Pons (tissue), 1 donor: ENCODE measurements around the gene CLPSL2.
"Not testable (repeated sequence)": the region's sequence is repeated elsewhere in the genome, so short reads cannot be mapped to it uniquely, and the experiment has no call there.

Experiments used
- DNase-seq: peaks from one replicate; pipeline ENCODE4 v3.0.0-alpha.2; 2016; ENCODE audit warnings: low spot score

CLPSL2 gene

GRCh38 chr6:35776364-35777215, at the start of gene CLPSL2:
TSS of gene CLPSL2 (plus strand) at chr6:35776598. CDS start at chr6:35776619, 21 bp downstream.
- DNase-seq, result no peak

- no peak for DNase-seq
Observed at GRCh38 chr6:35727231-35727934, 49.0 kb upstream of the CLPSL2 start.

GRCh38 chr6:35727935-35728682, 48.3 kb upstream of the CLPSL2 start:
- DNase-seq, result peak; percentile 85

GRCh38 chr6:35728683-35729678, 47.4 kb upstream of the CLPSL2 start:
- DNase-seq, result no peak

- DNase-seq, result no peak
Observed at GRCh38 chr6:35729722-35730121, 46.7 kb upstream of the CLPSL2 start.

GRCh38 chr6:35730745-35731413, 45.5 kb upstream of the CLPSL2 start:
- DNase-seq, result no peak

- peak; percentile 90 for DNase-seq
Observed at GRCh38 chr6:35731414-35731735, 45.0 kb upstream of the CLPSL2 start.

- peak; percentile 73 for DNase-seq
Observed at GRCh38 chr6:35731736-35732532, 44.5 kb upstream of the CLPSL2 start.

GRCh38 chr6:35733633-35734032, 42.8 kb upstream of the CLPSL2 start:
- no peak for DNase-seq

GRCh38 chr6:35734319-35734718, 42.1 kb upstream of the CLPSL2 start:
- DNase-seq, result not testable (repeated sequence)

GRCh38 chr6:35735452-35735851, 40.9 kb upstream of the CLPSL2 start:
- no peak for DNase-seq

- DNase-seq, result peak; percentile 74
Observed at GRCh38 chr6:35736253-35736894, 40.0 kb upstream of the CLPSL2 start.

GRCh38 chr6:35736982-35737412, 39.4 kb upstream of the CLPSL2 start, which contains the start of gene ARMC12:
TSS of gene ARMC12 (plus strand) at chr6:35737032. CDS start at chr6:35737109, 77 bp downstream.
- no peak for DNase-seq

- peak; percentile 86 for DNase-seq
Observed at GRCh38 chr6:35737413-35738211, 38.8 kb upstream of the CLPSL2 start.

- DNase-seq, result no peak
Observed at GRCh38 chr6:35739645-35740524, 36.5 kb upstream of the CLPSL2 start.

GRCh38 chr6:35742842-35743241, 33.6 kb upstream of the CLPSL2 start:
- no peak for DNase-seq

GRCh38 chr6:35745509-35745908, 30.9 kb upstream of the CLPSL2 start:
- no peak for DNase-seq
